GM18861 (cell line): ENCODE data around the gene TMCC1.
"Not testable (repeated sequence)": the region's sequence is repeated elsewhere in the genome, so short reads cannot be mapped to it uniquely, and the experiment has no call there.

Experiments
- ATAC-seq: cut with Tn5 transposase; IDR thresholded peaks from one replicate; pipeline ENCODE4 v1.9.1; 2021; ENCODE audit not compliant: unreplicated experiment

TMCC1 gene

DNA sequence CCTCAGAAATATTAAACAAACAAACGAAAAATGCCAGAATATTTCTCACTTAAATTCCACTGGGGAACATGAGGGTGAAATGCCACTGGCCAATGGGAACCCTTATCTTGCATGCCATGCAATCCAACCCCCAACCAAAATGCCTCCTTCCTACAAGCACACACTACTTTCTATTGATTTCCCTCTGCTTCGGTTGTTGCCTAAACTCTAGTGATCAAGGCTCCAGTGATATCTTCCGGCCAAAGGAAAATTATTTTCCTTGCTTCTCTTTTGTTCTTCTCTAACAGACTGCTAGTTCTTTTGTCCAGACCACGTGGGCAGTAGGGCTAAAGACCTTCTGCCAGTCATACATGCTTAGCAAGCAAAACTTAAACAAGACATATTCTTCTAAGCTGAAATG, 115.7 kb downstream of the TMCC1 start:
- no peak for ATAC-seq

GRCh38 chr3:129775870-129776269, 117.6 kb downstream of the TMCC1 start:
- no peak for ATAC-seq

GRCh38 chr3:129773691-129774663, 119.5 kb downstream of the TMCC1 start:
- no peak for ATAC-seq

DNA sequence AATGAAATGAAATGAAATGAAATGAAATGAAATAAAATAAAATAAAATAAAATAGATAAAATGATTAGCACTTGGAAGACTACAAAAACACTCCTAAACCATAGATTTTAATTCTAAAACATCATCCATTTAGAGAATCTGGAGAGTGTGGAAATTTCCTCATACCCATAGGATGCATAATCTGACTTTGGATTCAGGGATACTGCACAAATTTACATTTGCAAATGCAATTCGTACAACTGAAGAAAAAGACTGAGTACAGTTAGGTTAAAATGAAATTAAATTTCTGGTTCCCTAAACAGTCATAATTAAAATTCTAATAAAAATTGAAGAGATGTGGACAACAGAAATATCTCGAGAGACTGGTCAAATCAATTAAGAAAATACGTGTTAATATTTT, 122.9 kb downstream of the TMCC1 start:
- no peak for ATAC-seq

DNA sequence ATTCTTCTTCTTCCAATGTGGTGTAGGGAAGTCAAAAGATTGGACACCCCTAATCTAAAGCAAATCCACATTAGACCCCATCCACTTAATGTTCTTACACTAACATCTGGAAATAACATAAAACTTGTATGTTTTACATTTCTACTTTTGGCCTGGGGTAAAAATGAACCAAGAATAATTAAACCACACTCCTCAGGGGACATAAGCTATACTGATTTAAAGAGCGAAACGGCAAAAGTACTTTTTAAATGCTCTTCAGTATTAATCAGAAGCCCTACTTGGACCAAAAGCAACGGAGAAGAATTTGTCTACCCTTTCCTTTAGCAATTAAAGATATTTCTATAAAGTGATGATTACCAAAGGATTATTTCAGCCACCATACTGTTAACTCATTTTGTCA, 123.9 kb downstream of the TMCC1 start:
- ATAC-seq = no peak

- ATAC-seq = no peak
Observed at GRCh38 chr3:129768728-129769127, 124.8 kb downstream of the TMCC1 start.

DNA sequence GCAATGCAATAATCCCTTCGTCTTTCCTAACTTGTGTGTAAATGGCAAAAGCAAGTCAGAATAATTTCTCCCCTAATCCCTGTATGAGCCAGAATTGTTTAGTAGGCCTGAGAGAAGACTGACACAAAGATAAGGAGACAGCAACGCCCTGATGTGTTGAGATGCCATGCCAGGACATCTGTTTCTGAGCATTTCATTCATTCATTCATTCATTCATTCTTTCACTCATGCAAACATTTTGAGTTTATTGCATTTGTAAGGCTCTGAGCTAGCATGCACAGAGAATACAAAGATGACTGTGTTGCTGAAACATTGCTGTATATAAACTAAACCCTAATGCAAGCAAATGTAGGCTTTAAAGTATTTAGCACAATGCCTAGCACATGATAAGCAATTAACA, 127.4 kb downstream of the TMCC1 start:
- ATAC-seq = no peak

DNA sequence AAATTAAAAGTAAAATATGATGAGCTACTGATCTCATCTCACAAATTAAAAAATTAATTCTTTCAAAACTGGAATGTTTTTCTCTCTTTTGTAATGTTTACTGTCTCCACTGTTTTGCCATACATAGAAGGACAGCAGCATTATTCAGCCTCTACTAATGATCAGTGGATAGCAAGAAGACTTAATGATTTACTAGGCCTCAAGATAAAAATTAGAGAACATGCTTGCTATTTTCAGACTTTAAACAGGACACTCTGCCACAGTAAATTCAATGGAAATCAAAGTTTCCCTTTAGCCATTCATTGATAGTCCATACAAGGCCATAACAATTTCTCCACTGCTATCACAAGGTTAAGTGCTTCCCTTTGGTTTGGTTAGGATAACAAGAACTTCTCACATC, 129.4 kb downstream of the TMCC1 start:
- ATAC-seq = no peak

- no peak for ATAC-seq
Observed at GRCh38 chr3:129758785-129759320, 134.7 kb downstream of the TMCC1 start.

- ATAC-seq = no peak
Observed at GRCh38 chr3:129758306-129758705, 135.2 kb downstream of the TMCC1 start.

DNA sequence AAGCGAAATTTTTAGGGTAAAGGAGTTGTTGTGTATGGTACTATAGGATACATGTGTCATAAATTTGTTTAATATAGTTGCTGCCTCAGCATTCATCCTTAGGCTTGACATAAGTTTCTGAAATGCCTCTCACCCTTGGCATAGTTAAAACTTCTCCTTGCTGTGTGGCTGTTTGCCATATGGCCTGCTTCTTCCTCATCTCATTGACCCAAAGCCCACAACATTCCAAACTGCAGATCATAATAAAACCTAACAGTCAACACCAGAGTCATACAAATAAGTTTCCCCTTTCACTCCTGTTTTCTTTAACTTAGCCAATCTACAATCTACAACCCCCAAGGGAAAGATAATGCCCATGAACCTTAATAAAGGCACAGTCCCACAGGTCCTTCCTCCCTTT, 136.6 kb downstream of the TMCC1 start:
- no peak for ATAC-seq

DNA sequence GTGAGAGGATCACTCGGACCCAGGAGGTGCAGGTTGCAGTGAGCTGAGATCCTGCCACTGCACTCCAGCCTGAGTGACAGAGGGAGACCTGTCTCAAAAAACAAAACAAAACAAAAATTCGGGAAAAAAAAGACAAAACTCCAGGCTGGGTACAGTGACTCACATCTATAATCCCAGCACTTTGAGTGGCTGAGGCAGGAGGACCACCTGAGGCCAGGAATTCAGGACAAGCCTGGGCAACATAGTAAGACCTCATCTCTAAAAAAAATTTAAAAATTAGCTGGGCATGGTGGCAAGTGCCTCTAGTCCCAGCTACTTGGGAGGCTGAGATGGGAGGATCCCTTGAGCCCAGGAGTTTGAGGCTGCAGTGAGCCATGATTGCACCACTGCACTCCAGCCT, 142.4 kb downstream of the TMCC1 start:
- ATAC-seq = not testable (repeated sequence)

DNA sequence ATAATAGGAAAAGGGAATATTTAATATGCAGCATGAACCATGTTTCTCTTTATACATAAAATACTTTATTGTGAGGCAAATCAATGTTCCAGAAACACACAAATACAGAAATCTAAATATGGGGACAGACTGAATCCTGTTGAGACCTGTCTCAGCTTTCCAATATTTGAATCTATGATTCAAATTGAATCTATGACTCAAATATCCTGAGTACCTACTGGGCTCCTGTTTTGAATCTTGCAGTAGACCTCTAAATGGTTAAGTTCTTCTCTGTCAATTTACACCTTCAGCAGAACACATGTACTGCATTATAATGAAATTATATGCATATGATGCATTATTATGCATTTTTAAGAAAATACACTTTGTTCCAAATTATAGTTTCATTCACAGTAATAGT, 143.8 kb downstream of the TMCC1 start:
- ATAC-seq = no peak

GRCh38 chr3:129747992-129748391, 145.5 kb downstream of the TMCC1 start:
- no peak for ATAC-seq

GRCh38 chr3:129747136-129747535, 146.4 kb downstream of the TMCC1 start:
- no peak for ATAC-seq

DNA sequence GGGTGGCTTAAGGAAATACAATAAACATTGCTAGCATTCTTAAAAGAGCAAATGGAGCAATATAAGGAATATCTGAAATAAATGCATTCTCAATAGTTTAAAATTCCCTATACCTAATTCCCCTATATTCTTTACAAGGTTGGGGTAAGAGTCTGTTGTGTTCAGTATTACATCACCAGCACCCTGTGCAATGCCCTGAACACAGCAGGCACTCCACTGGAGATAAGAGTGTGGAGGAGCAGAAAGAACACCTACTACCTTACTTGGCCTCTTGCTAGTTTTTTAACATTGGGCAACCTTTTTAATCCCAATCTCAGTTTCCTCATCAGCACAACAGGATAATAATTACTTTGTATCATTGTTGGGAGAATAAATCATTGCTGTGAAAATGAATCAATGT, 146.9 kb downstream of the TMCC1 start:
- no peak for ATAC-seq

DNA sequence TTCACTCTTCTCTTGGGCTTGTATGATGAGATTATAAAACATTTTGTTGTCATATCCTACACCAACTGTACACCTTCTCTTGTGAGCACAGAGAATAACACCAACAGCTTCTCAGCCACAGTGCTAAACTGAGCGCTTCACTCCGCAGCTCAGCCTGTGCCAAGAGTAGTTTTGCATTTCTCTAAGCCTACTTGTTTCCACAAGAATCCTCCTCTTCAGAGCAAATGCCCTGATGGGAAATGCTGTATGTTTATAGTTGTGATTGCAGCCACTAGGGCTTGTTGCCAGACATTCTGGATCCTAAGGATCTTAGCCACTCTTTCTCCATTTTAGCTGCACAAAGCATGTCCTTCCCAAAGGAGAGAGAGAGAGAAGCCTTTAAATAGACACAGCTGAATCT, 148.3 kb downstream of the TMCC1 start:
- ATAC-seq = no peak

DNA sequence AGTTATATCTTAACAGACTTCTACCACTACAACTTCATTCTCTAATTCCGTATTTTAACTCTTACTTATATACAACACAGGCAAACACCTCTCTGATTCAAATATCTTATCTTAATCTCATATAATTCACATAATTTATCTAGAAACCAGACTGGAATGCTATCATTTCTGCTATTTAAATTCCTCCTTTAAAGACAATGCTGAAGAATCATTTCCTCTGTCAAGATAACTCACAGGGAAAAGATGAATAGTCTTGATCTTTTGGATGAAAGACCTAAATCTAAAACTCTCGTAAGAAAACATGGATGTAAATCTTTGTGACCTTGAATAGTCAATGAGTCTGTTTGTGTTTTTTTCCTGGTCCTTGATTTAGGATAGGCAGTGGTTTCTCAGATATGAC, 151.7 kb downstream of the TMCC1 start:
- no peak for ATAC-seq

DNA sequence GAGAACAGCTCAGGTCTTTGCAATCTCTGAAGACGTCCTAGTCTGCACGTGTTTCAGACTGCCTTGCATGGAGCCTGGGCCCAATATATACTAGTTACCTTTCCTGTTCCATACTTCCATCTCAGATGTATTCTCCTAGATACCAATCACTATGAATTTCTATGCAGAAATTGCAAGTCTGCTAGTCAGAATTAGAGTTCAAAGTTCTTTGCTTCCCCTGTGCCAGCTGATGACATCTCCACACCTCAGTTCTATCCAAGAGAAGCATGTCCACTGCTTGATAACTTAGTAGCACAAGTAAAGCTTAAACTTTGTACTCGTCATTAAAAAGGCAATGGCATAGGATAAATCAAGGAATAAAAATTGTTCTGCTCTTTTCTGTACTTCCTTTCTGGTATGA, 153.4 kb downstream of the TMCC1 start:
- no peak for ATAC-seq

GRCh38 chr3:129739634-129740033, 153.9 kb downstream of the TMCC1 start:
- no peak for ATAC-seq

DNA sequence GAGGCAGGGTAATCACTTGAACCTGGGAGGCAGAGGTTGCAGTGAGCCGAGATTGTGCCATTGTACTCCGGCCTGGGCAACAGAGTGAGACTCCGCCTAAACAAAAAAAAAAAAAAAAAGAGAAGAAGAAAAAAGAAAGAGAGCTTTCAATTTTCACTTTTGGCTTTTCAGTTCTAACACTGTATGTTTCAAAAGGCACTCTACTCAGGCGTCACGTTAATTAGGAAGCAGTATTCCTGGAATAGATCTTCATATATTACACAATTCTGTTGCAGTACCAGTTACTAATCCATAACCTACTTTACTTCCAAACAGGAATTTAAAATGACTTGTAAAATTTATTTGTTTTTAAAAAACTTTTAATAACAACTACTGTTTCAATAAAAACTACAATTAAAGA, 155.3 kb downstream of the TMCC1 start:
- ATAC-seq = no peak

DNA sequence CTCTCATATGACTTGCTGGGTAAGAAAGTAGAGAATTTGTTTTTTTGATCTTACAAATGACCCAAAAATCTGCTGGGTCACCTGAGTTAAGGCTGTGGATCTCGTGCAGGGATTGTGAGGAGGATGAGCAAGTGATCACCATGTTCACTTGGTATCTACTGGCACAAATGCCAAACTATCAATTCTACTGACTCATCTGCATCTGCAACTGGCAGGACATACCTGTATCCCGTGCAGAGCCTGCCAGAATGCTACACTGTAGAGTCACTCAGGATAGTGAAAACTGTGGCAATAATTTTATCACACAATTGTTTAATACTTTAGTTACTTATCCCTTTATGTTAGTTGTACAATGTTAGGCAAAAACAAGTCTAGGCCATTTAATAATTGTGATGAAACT, 157.4 kb downstream of the TMCC1 start:
- no peak for ATAC-seq

DNA sequence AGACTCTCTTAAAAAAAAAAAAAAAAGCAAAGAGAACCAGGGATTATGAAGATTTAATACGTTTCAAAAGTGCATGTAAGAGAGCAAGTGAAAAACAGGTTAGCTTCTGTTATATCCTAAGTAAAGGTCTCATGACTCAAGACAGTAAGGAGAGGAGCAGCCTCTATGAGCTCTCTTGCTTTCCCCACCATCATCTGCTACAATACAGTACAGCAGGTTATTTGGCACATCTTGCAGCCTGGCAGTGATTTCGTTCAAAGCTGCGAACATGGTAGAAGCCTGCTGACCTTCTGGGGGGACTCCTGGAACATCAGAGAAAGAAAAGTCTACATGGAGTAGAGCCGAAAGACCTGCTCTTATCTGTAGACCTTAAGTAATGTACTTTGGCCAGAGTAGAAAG, 157.9 kb downstream of the TMCC1 start:
- ATAC-seq = no peak
